H54 (cell line): ENCODE data around the gene CEP128.
A peak's percentile ranks its signal among the peaks of the same experiment; 100 is the strongest.
"Not testable (repeated sequence)": the region's sequence is repeated elsewhere in the genome, so short reads cannot be mapped to it uniquely, and the experiment has no call there.

Experiments used
- DNase-seq: peaks from one replicate; pipeline ENCODE4 v3.0.0; 2011; ENCODE audit warnings: low spot score, mixed read lengths; ENCODE audit not compliant: insufficient read length
- FAIRE-seq: peaks from 3 replicates; lab custom pipeline; 2011; peaks lifted over from hg19 to GRCh38; lab: Jason Lieb, UNC
- POLR2A ChIP-seq: IDR thresholded peaks from 2 replicates; pipeline ENCODE4 v1.6.1; 2011; ENCODE audit warnings: low read depth, mild to moderate bottlenecking, low read length

The CEP128 gene

DNA sequence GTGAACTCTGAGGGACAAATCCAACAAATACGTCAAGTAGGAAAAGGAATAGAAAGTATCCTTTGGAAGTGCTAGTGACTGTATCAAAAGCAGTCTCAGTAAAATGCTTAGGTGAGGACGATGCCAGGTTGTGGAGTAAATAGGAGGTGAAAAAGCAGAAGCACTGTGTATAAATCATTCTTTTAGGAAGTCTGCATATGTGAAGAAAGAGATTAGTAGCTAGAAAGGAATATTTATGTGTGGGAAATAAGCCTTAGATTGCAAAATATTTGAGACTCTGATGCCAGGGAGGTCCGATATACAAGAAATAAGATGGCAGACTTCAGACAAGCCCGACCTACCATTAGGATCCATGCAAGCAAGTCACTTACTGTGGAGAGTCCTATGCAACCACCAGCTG is 7.9 kb downstream of the CEP128 start:
- TF ChIP-seq POLR2A, result no peak
- DNase-seq (no peak), FAIRE-seq (no peak)

DNA sequence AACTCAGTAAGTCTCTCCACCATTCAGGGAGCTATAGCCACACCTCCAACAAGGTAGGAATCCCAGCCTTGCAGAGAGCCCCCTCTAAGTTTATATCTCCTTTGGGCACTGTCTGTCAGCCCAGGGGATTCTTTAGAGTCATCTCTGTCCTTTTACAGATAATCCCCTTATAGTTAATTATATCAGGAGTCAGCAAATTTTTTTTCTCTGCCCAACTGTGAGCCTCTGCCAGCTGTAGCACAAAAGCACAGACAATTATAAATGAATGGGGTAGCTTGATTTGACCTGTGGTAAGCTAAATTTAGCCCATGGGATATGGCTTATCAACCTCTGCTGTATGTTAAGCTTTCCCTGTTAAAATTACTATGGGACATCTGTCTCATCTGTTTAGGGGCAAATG is 8.3 kb downstream of the CEP128 start:
- TF ChIP-seq POLR2A, result no peak
- DNase-seq (no peak), FAIRE-seq (no peak)

DNA sequence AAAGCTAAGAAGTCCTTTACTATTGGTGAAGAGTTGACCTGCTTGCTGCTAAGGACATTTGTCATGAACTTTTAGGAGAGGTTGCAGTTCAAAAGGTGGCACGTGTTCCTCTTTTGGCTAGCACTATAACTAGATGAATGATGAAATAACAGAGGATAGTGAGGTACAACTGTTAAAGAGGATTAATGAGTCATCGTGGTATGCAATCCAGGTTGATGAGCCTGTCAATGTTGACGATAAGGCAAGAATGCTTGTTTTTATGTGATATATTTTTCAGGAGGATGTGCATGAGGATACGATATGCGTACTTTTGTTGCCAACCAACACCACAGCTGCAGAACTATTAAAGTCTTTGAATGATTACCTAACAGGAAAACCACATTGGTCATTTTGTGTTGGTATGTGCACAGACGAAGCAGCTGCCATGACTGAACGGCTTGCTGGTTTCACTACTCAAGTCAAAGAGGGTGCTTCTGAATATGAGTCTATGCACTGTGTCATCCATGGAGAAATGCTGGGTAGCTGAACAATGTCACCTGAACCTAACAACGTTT is 10.6 kb downstream of the CEP128 start:
- FAIRE-seq (peak; percentile 11), DNase-seq (no peak)
- TF ChIP-seq POLR2A, result no peak

DNA sequence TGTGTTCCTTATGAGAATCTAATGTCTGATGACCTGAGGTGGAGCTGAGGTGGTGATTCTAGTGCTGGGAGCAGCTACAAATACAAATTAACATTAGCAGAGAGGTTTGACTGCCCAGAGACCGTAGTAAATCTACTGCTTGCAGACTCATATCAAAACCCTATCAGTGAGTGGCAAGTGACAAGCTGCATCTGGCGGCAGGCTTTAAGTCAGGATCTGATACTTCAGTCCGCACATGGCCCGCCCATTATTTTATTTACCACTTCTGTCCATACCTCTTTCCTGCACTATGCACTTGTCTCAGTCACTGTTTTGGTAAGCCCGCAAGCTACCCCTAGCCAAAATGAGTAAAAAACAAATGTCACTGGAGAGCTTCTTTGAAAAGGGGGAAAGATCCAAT is 11.4 kb downstream of the CEP128 start:
- no peak for TF ChIP-seq POLR2A
- DNase-seq (no peak), FAIRE-seq (no peak)

DNA sequence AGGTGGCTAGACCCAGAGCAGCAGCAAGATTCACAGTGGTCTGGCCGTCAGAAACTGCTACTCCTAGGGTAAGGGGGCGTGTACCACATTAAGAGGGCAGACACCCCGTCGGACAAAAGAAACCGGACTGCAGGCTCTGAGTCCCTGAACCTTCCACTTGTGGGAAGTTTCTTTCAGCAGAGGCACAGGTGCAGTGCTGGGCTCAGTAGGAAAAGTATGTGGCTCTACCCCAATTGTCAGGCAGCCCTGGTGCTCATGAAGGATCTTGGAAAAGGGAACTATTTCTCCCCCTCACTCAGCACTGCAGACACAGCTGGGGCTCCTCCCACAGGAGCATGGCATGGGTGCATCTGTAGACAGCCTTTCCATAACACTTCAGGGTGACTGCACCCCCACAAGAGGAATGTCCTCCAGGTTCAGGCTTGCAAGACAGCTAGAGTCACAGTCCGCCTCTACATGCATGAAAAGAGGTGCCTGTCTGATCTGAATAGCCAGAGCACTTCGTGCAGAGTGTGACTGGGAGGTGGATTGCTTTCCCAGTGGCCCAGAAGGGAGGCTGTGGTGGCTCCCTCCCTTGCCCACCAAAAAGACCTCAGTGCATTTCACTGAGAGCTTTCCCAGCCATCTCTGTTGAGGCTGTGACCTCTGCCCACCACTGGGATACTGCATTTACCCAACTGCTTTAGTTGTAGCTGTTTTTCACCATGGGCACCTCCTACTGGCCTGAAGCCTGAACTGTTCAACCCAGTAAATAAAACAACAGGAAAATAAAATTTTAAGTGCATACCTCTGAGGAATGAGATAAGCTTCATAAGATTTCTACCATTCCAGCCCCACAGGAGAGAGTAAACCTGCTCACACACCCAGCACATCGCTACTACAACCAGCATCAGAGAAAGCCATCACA is 14.2 kb downstream of the CEP128 start:
- TF ChIP-seq POLR2A, result no peak
- DNase-seq (no peak), FAIRE-seq (no peak)

DNA sequence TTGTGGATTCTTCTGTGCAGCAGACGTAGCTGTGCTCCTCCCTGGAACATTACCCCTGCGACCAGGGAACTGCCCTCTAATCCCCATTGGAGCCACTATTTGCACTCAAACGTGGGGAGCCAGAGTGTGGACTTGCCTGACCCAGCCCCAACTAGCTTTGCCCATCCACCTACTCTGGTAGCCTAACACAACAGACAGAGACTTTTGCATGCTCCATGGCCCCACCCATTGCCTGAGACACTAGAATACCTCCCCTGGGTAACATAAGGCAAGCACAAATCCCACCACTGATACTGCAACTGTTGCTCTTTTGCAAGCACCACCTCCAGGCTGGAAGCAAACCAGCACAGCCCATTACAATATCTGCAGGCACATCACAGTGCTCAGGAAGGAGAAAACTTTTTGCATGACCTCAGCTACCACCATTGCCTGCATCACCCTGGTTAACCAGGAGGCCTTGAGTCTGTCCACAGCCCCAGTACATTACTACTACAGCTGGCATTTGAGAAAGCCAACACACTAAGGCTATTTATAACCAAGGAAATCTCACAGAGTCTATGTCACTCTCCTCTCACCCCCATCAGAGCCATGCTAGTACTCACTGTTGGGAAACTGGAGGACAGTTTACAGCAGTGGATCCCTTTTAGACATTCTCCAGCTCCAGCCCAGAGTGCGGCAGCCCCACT is 15.0 kb downstream of the CEP128 start:
- DNase-seq, result no peak
- TF ChIP-seq POLR2A, result no peak
- no peak for FAIRE-seq

DNA sequence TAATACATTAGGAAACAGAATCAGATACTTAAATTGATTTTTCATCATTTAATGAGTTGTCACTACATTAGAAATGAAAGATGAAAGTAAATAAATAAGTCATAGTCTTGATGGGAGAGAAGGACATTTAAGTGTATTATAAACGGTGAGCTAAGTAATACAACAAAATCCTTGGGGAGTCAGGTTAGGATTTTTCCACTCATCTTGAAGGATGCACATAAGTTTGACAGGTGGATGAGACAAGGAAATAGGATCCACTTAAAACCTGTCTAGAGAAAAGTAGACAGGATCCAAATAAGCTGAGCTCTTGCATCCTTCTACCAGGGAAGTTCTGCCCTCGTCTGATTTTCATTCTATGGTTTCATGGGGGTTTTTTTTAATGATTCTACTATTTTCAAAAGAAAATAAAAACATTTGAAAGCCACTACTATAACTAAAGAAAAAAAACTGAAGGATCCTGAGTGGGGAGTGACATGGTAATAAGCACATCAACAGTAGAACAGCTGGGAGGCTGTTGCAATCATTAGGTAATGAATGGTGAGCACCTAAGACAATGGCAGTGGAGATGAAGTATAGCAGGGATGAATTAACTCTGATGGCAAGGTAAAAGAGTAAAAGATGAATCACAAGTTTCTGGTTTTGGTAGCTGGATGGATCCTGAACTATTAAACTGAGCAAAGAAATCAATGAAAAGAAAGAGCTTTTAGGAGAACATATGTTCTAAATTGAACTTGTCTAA is 17.0 kb downstream of the CEP128 start:
- TF ChIP-seq POLR2A, result no peak
- no peak for FAIRE-seq
- no peak for DNase-seq

DNA sequence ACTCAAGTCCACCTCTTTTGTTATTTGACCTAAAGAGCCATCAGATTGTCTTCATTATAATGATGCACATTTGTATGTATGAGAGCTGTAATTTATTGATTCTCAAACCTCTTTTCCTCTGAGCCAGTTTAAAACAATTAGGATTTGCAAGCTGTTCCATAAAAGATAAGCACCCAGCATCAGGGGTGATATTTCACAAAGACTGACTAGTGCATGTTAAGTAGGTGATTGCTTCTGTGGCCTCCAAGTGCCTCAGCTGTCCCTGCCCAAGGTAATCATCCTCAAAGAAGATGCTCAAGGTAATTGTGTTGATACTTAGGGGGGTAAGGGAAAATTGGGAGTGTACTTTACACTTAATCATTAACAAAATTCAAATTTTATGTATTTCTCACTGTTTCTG is 18.2 kb downstream of the CEP128 start:
- no peak for FAIRE-seq
- DNase-seq, result no peak

DNA sequence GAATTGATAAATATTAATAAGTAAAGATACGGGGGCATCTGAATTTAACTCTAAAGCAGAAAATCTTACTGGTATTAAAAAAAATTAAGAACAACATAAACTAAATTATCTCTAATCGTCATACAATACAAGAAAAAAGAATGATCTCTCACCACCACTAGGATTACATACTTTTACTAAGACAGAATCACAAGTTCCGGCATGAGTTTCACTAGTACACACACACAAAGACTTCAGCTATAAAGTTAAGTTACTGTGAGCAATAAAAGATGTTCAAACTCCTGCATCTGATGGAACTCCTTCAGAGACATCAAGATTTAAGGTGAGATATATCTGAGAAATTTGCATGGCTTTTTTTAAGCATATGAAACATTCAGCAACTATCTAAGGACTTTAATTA is 21.9 kb downstream of the CEP128 start:
- DNase-seq, result no peak
- no peak for FAIRE-seq
- TF ChIP-seq POLR2A, result no peak

More for the DNA sequence above, 18.2 kb downstream of the CEP128 start:
- no peak for TF ChIP-seq POLR2A

DNA sequence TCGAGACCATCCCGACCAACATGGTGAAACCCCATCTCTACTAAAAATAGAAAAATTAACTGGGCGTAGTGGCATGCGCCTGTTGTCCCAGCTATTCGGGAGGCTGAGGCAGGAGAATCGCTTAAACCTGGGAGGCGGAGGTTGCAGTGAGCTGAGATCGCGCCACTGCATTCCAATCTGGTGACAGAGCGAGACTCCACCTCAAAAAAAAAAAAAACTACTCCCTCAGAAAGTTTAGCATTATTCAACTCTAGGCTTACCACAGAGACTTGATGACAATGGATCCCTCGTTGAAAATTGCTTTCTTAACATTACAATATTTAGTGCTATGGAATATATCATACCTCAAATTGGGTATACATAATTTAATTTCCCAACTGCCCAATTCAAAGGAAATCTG is 29.5 kb downstream of the CEP128 start:
- not testable (repeated sequence) for FAIRE-seq, DNase-seq

DNA sequence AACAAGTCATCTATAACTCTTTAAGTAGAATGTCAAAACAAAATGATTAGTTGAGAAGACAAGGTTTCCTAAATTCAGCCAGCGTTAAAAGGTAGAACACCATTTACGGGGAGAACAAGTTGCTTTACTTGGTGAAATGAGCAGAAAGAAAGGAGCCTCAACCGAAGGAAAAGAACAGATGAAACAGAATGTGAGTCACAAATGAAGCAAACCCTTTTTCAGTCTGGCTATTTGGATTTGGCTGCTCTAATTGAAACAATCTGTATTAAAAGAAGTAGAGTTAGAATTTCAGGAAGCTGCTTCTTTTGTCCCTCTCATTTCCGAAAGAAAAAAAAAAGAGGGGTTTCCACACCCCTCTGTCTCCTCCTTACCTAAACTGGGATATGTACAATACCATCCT is 34.6 kb downstream of the CEP128 start:
- no peak for TF ChIP-seq POLR2A
- FAIRE-seq (no peak), DNase-seq (no peak)

DNA sequence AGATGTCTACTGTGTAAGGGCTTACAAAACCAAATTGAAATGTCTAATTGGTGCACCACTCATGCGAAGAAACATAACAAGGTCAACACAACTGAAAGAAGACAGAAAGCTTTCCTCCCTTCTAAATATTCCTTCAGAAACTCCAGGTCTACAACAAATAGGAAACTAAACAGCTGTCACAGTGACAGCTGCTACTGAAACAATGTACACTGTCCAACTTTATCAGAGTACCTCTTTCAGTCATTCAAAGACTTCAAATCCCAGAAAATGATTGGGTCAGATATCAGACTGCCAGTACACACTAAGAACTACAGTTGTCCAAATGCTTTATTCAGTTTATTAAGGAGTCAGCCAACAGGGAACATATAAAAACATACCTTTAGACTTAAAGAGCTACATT is 35.2 kb downstream of the CEP128 start:
- DNase-seq (no peak), FAIRE-seq (no peak)
- TF ChIP-seq POLR2A, result no peak

DNA sequence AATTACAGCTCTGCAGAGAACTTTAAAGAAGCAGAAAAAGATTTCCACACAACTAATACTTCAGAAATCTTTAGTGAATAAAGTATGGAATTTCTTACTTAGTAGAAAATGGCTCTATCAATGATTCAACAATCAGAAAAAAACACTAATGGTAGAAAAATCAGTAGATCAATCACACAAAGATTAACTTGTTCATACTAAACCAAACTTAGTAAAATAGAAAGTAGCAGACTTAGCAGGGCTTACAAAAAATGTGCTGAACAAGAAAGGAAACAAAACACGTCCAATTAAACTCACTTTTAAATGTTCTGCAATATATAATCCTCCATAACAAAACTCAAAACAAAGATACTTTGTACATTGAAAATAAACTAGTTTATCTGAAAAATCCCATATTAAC is 38.9 kb downstream of the CEP128 start:
- FAIRE-seq, result no peak
- no peak for DNase-seq
- no peak for TF ChIP-seq POLR2A

DNA sequence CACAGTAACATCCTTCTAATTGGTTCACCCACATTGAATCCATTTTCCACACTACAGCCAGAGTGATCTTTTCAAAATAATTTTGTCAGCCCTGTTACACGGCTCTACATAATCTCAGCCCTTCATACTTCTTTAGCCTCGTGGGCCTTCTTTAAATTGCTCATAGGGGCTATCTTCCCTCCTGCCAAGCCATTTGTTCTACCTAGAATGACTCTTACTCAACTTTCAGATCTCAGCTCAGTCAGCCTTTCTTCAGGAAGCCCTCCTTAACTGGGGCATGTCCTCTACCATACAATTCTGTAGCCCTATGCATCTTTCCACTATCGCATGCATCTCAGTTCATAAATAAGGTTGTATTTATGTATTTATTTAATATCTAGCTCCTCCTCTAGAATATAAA is 39.7 kb downstream of the CEP128 start:
- DNase-seq, result no peak
- no peak for FAIRE-seq
- no peak for TF ChIP-seq POLR2A
